ENCODE data around the gene SULT4A1.

SULT4A1 gene

DNA sequence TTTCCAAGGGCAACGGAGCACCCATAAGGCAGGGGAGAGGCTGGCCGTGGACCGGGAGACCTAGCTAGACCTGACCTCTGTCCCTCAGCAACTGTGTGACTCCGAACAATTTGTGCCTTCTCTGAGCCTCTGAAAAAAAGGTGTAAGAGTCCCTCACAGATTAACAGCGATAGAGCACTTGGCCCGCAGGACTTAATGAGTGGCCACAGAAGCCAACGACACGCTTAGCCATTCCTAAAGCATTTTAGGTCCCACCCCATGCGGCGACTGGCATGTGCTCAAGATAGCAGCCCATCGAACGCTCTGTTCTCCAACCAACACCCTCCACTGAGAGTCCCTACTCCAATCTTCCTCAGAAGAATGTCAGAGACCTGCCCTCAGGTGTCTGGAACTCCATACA is 1.5 kb downstream of the SULT4A1 start:
- Histone ChIP-seq H3K27ac (no peak overlapping the region), H3K4me3 (ENCODE audit: low read depth, low read length) (no peak overlapping the region), H3K27me3 (replicated peaks) (peaks cover 7% of the 10 kb centered on the region), H3K36me3 (replicated peaks) (no peaks in the 10 kb centered on the region)
- no peak for DNase-seq
- TF ChIP-seq, protein P1, sequence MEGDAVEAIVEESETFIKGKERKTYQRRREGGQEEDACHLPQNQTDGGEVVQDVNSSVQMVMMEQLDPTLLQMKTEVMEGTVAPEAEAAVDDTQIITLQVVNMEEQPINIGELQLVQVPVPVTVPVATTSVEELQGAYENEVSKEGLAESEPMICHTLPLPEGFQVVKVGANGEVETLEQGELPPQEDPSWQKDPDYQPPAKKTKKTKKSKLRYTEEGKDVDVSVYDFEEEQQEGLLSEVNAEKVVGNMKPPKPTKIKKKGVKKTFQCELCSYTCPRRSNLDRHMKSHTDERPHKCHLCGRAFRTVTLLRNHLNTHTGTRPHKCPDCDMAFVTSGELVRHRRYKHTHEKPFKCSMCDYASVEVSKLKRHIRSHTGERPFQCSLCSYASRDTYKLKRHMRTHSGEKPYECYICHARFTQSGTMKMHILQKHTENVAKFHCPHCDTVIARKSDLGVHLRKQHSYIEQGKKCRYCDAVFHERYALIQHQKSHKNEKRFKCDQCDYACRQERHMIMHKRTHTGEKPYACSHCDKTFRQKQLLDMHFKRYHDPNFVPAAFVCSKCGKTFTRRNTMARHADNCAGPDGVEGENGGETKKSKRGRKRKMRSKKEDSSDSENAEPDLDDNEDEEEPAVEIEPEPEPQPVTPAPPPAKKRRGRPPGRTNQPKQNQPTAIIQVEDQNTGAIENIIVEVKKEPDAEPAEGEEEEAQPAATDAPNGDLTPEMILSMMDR (IDR thresholded peaks at IDR 0.05; ENCODE audit: low read depth, low read length, missing control alignments): no peak
- in situ Hi-C loops (cut with HindIII; ENCODE audit: low pct_ligation_motif_present, low sequenced_read_pairs): no loop called here

DNA sequence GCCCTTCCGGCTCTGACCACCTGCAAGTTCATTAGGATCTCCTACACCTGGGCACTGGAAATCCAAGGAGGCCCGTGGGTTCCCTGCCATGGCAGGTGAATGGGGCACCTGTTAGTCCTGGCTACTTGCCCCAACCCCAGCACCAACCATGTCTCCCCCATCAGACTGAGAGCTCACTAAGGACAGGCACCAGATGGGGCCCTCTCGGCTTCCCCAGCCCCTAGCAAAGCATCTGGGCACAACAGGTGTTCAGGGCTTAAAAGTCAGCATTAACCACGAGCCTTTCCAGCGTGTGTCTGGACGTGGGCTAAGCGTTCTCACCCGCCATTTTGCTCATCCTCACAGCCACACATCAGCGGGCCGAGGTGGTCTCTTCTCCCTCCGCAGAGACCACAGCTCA is 2.2 kb downstream of the SULT4A1 start:
- peaks cover 7% of the 10 kb centered on the region for H3K27me3 ChIP-seq (replicated peaks)
- TF ChIP-seq, protein P1 (IDR thresholded peaks at IDR 0.05; ENCODE audit: low read depth, low read length, missing control alignments): no peak
- H3K4me3 ChIP-seq (ENCODE audit: low read depth, low read length): no peak overlapping the region
- in situ Hi-C loops (cut with HindIII; ENCODE audit: low pct_ligation_motif_present, low sequenced_read_pairs): no loop called here
- H3K36me3 ChIP-seq (replicated peaks): no peaks in the 10 kb centered on the region
- no peak overlapping the region for H3K27ac ChIP-seq
- no peak for DNase-seq

DNA sequence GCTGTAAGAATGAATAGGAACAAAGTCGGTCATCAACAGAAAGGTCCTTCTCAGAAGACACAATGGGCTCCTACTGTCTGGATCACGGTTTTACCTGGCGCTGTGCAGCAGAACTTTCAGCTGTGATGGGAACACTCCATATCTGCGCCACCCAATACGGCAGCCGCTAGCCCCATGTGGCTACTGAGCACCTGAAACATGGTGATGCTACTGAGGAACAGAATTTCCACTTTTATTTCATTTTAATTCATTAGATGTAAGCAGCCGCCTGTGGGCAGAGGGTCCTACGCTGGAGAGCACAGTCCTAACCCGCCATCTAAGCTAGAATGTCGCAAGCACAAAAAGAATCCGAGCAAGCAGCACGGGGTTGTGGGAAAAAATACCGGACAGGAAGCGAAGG is 2.7 kb downstream of the SULT4A1 start:
- Histone ChIP-seq H3K27me3 (replicated peaks) (peaks cover 7% of the 10 kb centered on the region), H3K36me3 (replicated peaks) (no peaks in the 10 kb centered on the region), H3K4me3 (ENCODE audit: low read depth, low read length) (no peak overlapping the region), H3K27ac (no peak overlapping the region)
- DNase-seq: no peak
- in situ Hi-C loops (cut with HindIII; ENCODE audit: low pct_ligation_motif_present, low sequenced_read_pairs): no loop called here
- TF ChIP-seq, protein P1 (IDR thresholded peaks at IDR 0.05; ENCODE audit: low read depth, low read length, missing control alignments): no peak

DNA sequence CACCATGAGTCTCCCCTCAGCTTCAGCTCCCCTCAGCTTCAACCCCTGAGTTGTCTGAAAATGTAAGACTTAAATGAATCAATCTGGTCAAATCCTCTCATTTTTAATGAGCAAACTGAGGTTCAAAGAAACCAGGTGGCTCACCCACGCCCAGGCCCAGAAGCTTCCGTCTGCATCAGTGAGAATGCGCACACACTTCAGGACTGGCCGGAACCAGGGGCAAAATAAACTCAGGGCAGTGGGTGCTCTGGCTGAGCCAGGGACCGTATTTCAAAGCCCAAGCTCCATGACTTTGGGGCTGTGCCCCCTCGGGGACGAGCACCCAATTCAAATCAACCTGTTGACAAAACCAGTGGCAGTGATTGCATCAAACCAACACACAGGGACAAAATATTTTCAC is 3.1 kb downstream of the SULT4A1 start:
- DNase-seq: no peak
- Histone ChIP-seq H3K27ac (no peak overlapping the region), H3K27me3 (replicated peaks) (peaks cover 7% of the 10 kb centered on the region), H3K36me3 (replicated peaks) (no peaks in the 10 kb centered on the region), H3K4me3 (ENCODE audit: low read depth, low read length) (no peak overlapping the region)
- TF ChIP-seq, protein P1 (IDR thresholded peaks at IDR 0.05; ENCODE audit: low read depth, low read length, missing control alignments): no peak
- in situ Hi-C loops (cut with HindIII; ENCODE audit: low pct_ligation_motif_present, low sequenced_read_pairs): no loop called here

DNA sequence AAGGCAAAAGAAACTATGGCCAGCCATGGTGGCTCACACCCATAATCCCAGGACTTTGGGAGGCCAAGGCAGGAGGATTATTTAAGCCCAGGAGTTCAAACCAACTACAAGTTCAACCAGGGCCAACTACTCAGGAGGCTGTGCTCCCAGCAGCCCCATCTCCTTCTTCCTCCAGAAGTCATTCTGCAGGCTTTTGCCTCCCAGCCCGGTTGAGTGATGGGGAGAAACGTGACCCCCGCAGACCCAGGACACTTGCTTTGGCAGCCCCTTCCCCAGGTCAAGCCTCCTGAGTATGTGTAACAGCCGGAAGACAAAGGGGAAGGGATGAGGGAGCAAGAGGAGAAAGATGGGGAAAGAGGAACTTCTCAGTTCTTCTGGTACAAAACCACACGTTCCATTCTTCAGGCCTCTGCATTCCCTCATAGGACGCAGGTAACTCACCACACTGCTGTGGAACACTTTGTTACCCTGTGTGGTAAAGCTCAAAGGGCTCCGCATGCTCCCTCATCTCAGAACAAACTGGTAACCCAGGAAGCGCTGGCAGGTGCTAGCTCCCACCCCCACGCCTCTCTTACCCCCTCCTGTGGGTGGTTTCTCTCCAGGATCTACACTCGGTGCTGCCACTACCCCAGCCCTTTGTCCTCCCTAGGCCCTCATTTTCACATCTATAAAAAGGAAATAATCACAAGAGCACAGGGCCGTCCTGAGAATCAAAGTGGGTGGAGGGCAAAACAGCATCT is 4.0 kb downstream of the SULT4A1 start:
- TF ChIP-seq, protein P1 (IDR thresholded peaks at IDR 0.05; ENCODE audit: low read depth, low read length, missing control alignments): no peak
- Histone ChIP-seq H3K27me3 (replicated peaks) (peaks cover 7% of the 10 kb centered on the region), H3K4me3 (ENCODE audit: low read depth, low read length) (no peak overlapping the region), H3K27ac (no peak overlapping the region), H3K36me3 (replicated peaks) (no peaks in the 10 kb centered on the region)
- in situ Hi-C loops (cut with HindIII; ENCODE audit: low pct_ligation_motif_present, low sequenced_read_pairs): no loop called here
- no peak for DNase-seq

DNA sequence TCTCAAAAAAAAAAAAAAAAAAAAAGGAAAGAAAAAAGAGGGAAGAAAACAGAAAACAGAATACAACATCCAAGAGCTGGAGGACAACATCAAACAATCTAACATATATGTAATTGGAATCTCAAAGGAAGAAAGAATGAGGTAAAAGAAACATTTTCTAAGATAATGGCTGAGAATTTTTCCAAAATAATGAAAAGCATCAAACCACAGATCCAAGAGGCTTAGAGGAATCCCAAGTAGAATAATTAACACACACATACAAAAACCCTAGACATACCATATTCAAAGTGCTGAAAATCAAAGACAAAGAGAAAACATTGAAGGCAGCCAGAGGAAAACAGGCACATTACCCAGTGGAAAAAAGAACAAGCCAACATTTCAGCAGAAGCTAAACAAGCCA is 4.9 kb downstream of the SULT4A1 start:
- in situ Hi-C loops (cut with HindIII; ENCODE audit: low pct_ligation_motif_present, low sequenced_read_pairs): no loop called here
- TF ChIP-seq, protein P1 (IDR thresholded peaks at IDR 0.05; ENCODE audit: low read depth, low read length, missing control alignments): no peak
- Histone ChIP-seq H3K36me3 (replicated peaks) (no peaks in the 10 kb centered on the region), H3K27ac (no peak overlapping the region), H3K27me3 (replicated peaks) (peaks cover 4% of the 10 kb centered on the region), H3K4me3 (ENCODE audit: low read depth, low read length) (no peak overlapping the region)
- DNase-seq: no peak
